ENCODE data around the gene CAMTA1. TPM values are rescaled to one million over a fixed set of nuclear protein-coding genes. Genes with fewer than 3 reads are reported as not detected.

Gene CAMTA1
- total RNA-seq, 1 donor from 2014 or later, result 63.8 TPM

GRCh38 chr1:7320661-7321060, 535.4 kb downstream of the CAMTA1 start:
- peaks cover 5% of the 10 kb centered on the region for H3K4me1 Mint-ChIP-seq (ENCODE audit: low read depth)
- H3K27me3 Mint-ChIP-seq (ENCODE audit: low read depth), result no peaks in the 10 kb centered on the region
- no peaks in the 10 kb centered on the region for H3K36me3 Mint-ChIP-seq (ENCODE audit: low read depth)
- H3K4me3 Mint-ChIP-seq (ENCODE audit: unreplicated experiment), result no peak overlapping the region
- TF ChIP-seq CTCF (IDR thresholded peaks at IDR 0.05), result no peak
- H3K27ac Mint-ChIP-seq (ENCODE audit: unreplicated experiment), result no peak overlapping the region
- peaks cover 8% of the 10 kb centered on the region for H3K9me3 Mint-ChIP-seq (ENCODE audit: low read depth)
- no peak for DNase-seq (ENCODE audit: low spot score)

- Mint-ChIP-seq H3K36me3 (ENCODE audit: low read depth) (peaks cover 4% of the 10 kb centered on the region), H3K4me1 (ENCODE audit: low read depth) (peaks cover 5% of the 10 kb centered on the region), H3K9me3 (ENCODE audit: low read depth) (peaks cover 16% of the 10 kb centered on the region), H3K27ac (ENCODE audit: unreplicated experiment) (no peak overlapping the region), H3K27me3 (ENCODE audit: low read depth) (no peaks in the 10 kb centered on the region), H3K4me3 (ENCODE audit: unreplicated experiment) (no peak overlapping the region)
- no peak for DNase-seq (ENCODE audit: low spot score)
- no peak for TF ChIP-seq CTCF (IDR thresholded peaks at IDR 0.05)
These were observed 537.1 kb downstream of the CAMTA1 start for GRCh38 chr1:7322283-7322785.

GRCh38 chr1:7322912-7323311, 537.7 kb downstream of the CAMTA1 start:
- Mint-ChIP-seq H3K4me1 (ENCODE audit: low read depth) (peaks cover 3% of the 10 kb centered on the region), H3K27me3 (ENCODE audit: low read depth) (no peaks in the 10 kb centered on the region), H3K36me3 (ENCODE audit: low read depth) (peaks cover 7% of the 10 kb centered on the region), H3K4me3 (ENCODE audit: unreplicated experiment) (no peak overlapping the region), H3K27ac (ENCODE audit: unreplicated experiment) (no peak overlapping the region), H3K9me3 (ENCODE audit: low read depth) (peaks cover 22% of the 10 kb centered on the region)
- no peak for DNase-seq (ENCODE audit: low spot score)
- no peak for TF ChIP-seq CTCF (IDR thresholded peaks at IDR 0.05)

- H3K36me3 Mint-ChIP-seq (ENCODE audit: low read depth), result peaks cover 10% of the 10 kb centered on the region
- H3K27ac Mint-ChIP-seq (ENCODE audit: unreplicated experiment), result no peak overlapping the region
- H3K27me3 Mint-ChIP-seq (ENCODE audit: low read depth), result no peaks in the 10 kb centered on the region
These were observed 540.0 kb downstream of the CAMTA1 start for GRCh38 chr1:7325254-7325653.

GRCh38 chr1:7326366-7326765, 541.1 kb downstream of the CAMTA1 start:
- TF ChIP-seq CTCF (IDR thresholded peaks at IDR 0.05), result no peak
- H3K4me1 Mint-ChIP-seq (ENCODE audit: low read depth), result no peaks in the 10 kb centered on the region
- H3K27me3 Mint-ChIP-seq (ENCODE audit: low read depth), result no peaks in the 10 kb centered on the region
- DNase-seq (ENCODE audit: low spot score), result no peak
- no peak overlapping the region for H3K4me3 Mint-ChIP-seq (ENCODE audit: unreplicated experiment)
- no peak overlapping the region for H3K27ac Mint-ChIP-seq (ENCODE audit: unreplicated experiment)
- H3K9me3 Mint-ChIP-seq (ENCODE audit: low read depth), result peaks cover 31% of the 10 kb centered on the region
- peaks cover 10% of the 10 kb centered on the region for H3K36me3 Mint-ChIP-seq (ENCODE audit: low read depth)

More at GRCh38 chr1:7325254-7325653, 540.0 kb downstream of the CAMTA1 start:
- H3K4me3 Mint-ChIP-seq (ENCODE audit: unreplicated experiment), result no peak overlapping the region
- H3K9me3 Mint-ChIP-seq (ENCODE audit: low read depth), result peaks cover 31% of the 10 kb centered on the region
- TF ChIP-seq CTCF (IDR thresholded peaks at IDR 0.05), result no peak
- H3K4me1 Mint-ChIP-seq (ENCODE audit: low read depth), result no peaks in the 10 kb centered on the region
- no peak for DNase-seq (ENCODE audit: low spot score)
